Liver (tissue), 3 donors: ENCODE data around the gene GSE1.

Experiments
- EGR1 ChIP-seq, 2 donors: IDR thresholded peaks; 2 replicates each; pipeline ENCODE4 v1.6.1; 2016 to 2018; ENCODE audit warnings: antibody characterized with exemption in 2 of 2, low read depth in 2 of 2
- FOXA1 ChIP-seq: IDR thresholded peaks from 2 replicates; pipeline ENCODE4 v1.6.1; 2016; ENCODE audit warnings: antibody characterized with exemption
- HNF4A ChIP-seq, 2 donors: conservative IDR thresholded peaks; 2 replicates each; pipeline ENCODE4 v1.6.1; 2016; ENCODE audit warnings: antibody characterized with exemption in 2 of 2, mild to moderate bottlenecking in 2 of 2
- HNF4G ChIP-seq: IDR thresholded peaks from 2 replicates; pipeline ENCODE4 v1.6.1; 2016; ENCODE audit warnings: antibody characterized with exemption
- RAD21 ChIP-seq, 2 donors: IDR thresholded peaks; 2 replicates each; pipeline ENCODE4 v1.6.1; 2016; ENCODE audit warnings: antibody characterized with exemption in 2 of 2, mild to moderate bottlenecking in 2 of 2
- RXRA ChIP-seq, 2 donors: IDR thresholded peaks; 2 replicates each; pipeline ENCODE4 v1.6.1; 2017 to 2018; ENCODE audit warnings: antibody characterized with exemption in 2 of 2, mild to moderate bottlenecking in 1 of 2
- SP1 ChIP-seq: IDR thresholded peaks from 2 replicates; pipeline ENCODE4 v1.6.1; 2018; ENCODE audit warnings: antibody characterized with exemption, mild to moderate bottlenecking
- TAF1 ChIP-seq: conservative IDR thresholded peaks from 2 replicates; pipeline ENCODE4 v1.6.1; 2016; ENCODE audit warnings: antibody characterized with exemption, mild to moderate bottlenecking
- YY1 ChIP-seq: IDR thresholded peaks from 2 replicates; pipeline ENCODE4 v1.6.1; 2016; ENCODE audit warnings: antibody characterized with exemption, mild to moderate bottlenecking
- TF ChIP-seq, protein P1 (sequence below): fragments of 150-350 bp; IDR thresholded peaks from 2 replicates; pipeline ENCODE4 v1.5.1; 2017; ENCODE audit warnings: improper control_type of control experiment, low read depth, low read length; ENCODE audit not compliant: missing input control
- TF ChIP-seq, protein P2 (sequence below): IDR thresholded peaks from 2 replicates; pipeline ENCODE4 v1.6.1; 2016; ENCODE audit warnings: antibody characterized with exemption
- TF ChIP-seq, protein P3 (sequence below): IDR thresholded peaks from 2 replicates; pipeline ENCODE4 v1.6.1; 2016; ENCODE audit warnings: antibody characterized with exemption
- TF ChIP-seq, protein P4 (sequence below): IDR thresholded peaks from 2 replicates; pipeline ENCODE4 v1.6.1; 2016; ENCODE audit warnings: antibody characterized with exemption, mild to moderate bottlenecking
- donor health status: healthy.
- donor health status: healthy.

DNA sequence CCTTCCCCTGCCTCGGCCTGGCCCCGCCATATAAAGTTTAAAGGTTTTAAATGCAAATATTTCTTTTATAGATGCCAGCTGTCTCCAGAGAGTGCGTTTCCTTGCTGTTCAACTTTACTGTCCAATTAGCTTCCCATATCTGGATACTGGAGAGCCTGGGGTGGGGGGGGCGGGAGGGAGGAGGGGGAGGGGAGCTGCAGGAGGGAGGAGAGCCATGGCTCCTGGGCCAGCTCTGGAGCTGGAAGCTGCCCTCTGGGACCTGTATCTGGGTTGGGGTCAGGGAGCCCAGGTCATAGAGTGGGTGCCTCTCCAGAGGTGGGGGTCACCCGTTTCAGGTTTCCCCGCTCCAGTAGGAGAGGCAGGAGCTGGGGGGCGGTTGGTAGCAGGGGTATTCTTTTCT is 6.2 kb upstream of the GSE1 start:
- TF ChIP-seq, protein P1, sequence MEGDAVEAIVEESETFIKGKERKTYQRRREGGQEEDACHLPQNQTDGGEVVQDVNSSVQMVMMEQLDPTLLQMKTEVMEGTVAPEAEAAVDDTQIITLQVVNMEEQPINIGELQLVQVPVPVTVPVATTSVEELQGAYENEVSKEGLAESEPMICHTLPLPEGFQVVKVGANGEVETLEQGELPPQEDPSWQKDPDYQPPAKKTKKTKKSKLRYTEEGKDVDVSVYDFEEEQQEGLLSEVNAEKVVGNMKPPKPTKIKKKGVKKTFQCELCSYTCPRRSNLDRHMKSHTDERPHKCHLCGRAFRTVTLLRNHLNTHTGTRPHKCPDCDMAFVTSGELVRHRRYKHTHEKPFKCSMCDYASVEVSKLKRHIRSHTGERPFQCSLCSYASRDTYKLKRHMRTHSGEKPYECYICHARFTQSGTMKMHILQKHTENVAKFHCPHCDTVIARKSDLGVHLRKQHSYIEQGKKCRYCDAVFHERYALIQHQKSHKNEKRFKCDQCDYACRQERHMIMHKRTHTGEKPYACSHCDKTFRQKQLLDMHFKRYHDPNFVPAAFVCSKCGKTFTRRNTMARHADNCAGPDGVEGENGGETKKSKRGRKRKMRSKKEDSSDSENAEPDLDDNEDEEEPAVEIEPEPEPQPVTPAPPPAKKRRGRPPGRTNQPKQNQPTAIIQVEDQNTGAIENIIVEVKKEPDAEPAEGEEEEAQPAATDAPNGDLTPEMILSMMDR, result no peak
- TF ChIP-seq, protein P2, sequence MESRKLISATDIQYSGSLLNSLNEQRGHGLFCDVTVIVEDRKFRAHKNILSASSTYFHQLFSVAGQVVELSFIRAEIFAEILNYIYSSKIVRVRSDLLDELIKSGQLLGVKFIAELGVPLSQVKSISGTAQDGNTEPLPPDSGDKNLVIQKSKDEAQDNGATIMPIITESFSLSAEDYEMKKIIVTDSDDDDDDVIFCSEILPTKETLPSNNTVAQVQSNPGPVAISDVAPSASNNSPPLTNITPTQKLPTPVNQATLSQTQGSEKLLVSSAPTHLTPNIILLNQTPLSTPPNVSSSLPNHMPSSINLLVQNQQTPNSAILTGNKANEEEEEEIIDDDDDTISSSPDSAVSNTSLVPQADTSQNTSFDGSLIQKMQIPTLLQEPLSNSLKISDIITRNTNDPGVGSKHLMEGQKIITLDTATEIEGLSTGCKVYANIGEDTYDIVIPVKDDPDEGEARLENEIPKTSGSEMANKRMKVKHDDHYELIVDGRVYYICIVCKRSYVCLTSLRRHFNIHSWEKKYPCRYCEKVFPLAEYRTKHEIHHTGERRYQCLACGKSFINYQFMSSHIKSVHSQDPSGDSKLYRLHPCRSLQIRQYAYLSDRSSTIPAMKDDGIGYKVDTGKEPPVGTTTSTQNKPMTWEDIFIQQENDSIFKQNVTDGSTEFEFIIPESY, result no peak
- TF ChIP-seq EGR1 (IDR thresholded peaks at IDR 0.05; ENCODE audit: low read depth in 2 of 2), result no peak
- no peak for TF ChIP-seq RAD21 (IDR thresholded peaks at IDR 0.05)
- TF ChIP-seq SP1, result no peak
- TF ChIP-seq FOXA1, result no peak
- no peak for TF ChIP-seq YY1
- TF ChIP-seq, protein P3, sequence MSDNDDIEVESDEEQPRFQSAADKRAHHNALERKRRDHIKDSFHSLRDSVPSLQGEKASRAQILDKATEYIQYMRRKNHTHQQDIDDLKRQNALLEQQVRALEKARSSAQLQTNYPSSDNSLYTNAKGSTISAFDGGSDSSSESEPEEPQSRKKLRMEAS, result no peak
- TF ChIP-seq HNF4G, result no peak
- TF ChIP-seq HNF4A (conservative IDR thresholded peaks at IDR 0.05), result no peak
- TF ChIP-seq, protein P4, sequence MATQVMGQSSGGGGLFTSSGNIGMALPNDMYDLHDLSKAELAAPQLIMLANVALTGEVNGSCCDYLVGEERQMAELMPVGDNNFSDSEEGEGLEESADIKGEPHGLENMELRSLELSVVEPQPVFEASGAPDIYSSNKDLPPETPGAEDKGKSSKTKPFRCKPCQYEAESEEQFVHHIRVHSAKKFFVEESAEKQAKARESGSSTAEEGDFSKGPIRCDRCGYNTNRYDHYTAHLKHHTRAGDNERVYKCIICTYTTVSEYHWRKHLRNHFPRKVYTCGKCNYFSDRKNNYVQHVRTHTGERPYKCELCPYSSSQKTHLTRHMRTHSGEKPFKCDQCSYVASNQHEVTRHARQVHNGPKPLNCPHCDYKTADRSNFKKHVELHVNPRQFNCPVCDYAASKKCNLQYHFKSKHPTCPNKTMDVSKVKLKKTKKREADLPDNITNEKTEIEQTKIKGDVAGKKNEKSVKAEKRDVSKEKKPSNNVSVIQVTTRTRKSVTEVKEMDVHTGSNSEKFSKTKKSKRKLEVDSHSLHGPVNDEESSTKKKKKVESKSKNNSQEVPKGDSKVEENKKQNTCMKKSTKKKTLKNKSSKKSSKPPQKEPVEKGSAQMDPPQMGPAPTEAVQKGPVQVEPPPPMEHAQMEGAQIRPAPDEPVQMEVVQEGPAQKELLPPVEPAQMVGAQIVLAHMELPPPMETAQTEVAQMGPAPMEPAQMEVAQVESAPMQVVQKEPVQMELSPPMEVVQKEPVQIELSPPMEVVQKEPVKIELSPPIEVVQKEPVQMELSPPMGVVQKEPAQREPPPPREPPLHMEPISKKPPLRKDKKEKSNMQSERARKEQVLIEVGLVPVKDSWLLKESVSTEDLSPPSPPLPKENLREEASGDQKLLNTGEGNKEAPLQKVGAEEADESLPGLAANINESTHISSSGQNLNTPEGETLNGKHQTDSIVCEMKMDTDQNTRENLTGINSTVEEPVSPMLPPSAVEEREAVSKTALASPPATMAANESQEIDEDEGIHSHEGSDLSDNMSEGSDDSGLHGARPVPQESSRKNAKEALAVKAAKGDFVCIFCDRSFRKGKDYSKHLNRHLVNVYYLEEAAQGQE, result no peak
- TF ChIP-seq RXRA (IDR thresholded peaks at IDR 0.05), result no peak
- TF ChIP-seq TAF1, result no peak
